Hematopoietic multipotent progenitor cell treated with erythropoietin and hydrocortisone succinate and interleukin-3 and kit ligand, for 4 days (in vitro differentiated cells): ENCODE results near the gene WASF3.
"Not testable (repeated sequence)": the region's sequence is repeated elsewhere in the genome, so short reads cannot be mapped to it uniquely, and the experiment has no call there.

Experiments
- DNase-seq: peaks from one replicate; pipeline ENCODE4 v3.0.0-alpha.2; 2015

The WASF3 gene

GRCh38 chr13:26636073-26636472 lies 78.6 kb downstream of the WASF3 start:
- DNase-seq, result not testable (repeated sequence)

- no peak for DNase-seq
Observed at GRCh38 chr13:26646603-26647002, 89.1 kb downstream of the WASF3 start.

DNA sequence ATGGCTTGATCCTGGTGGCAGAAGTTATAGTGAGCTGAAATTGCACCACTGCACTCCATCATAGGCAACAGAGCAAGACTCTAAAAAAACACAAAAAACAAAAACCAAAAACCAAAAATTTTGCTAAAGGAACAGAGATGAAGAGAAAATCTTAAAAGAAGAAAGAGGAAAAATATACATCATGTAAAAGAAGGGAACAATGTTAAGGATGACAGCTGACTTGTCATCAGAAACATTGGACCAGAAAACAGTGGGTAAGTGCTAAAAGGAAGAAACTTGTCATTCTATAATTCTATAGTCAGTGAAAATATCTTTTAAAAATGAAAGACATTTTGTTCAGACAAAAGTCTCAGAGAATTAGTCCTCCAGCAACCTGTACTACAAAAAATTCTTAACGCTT lies 93.8 kb downstream of the WASF3 start:
- DNase-seq, result peak; percentile 10

- DNase-seq, result no peak
Observed at GRCh38 chr13:26653310-26653709, 95.8 kb downstream of the WASF3 start.

DNA sequence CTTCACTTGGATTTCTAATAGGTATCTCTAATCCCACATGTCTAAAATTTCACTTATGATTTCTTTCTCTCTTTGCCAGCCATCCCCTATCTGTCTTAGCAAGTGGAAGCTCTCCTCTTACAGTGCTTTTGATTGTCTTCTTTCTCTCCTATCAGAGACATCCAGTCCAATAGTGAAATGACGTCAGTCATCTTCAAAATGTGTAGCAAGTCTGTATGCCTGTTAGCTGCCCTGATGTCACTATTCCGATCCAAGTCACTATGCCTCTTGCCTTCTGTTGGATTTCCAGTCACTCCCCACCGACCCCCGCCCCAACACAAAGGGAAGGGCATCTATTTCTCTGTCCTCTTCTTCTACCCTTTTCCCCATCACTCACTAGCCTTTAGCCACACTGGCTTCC lies 96.4 kb downstream of the WASF3 start:
- no peak for DNase-seq

- peak; percentile 47 for DNase-seq
Observed at GRCh38 chr13:26656919-26657318, 99.4 kb downstream of the WASF3 start.

- peak; percentile 11 for DNase-seq
Observed at GRCh38 chr13:26658448-26659385, 101.2 kb downstream of the WASF3 start.

DNA sequence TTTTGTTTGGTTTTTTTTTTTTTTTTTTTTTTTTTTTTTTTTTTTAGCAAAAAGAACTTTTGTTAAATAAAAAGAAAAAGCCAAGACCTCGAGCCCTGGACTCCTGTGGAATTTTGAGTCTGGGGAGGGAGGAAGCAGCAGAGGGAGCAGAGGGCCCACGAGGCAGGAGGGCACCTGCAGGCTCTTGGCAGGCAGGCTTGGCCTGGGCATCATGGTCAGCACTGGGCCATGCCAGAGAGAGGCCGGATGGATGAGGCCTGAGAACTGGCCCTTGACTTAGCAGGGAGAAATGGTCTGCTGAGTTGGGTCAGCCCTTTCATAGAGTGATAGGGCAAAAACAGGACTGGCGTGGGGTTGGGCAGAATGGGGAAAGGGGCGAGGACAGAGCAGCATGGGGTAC lies 102.7 kb downstream of the WASF3 start:
- no peak for DNase-seq

GRCh38 chr13:26660766-26661165 lies 103.3 kb downstream of the WASF3 start:
- DNase-seq, result no peak

GRCh38 chr13:26663791-26664190 lies 106.3 kb downstream of the WASF3 start:
- no peak for DNase-seq

DNA sequence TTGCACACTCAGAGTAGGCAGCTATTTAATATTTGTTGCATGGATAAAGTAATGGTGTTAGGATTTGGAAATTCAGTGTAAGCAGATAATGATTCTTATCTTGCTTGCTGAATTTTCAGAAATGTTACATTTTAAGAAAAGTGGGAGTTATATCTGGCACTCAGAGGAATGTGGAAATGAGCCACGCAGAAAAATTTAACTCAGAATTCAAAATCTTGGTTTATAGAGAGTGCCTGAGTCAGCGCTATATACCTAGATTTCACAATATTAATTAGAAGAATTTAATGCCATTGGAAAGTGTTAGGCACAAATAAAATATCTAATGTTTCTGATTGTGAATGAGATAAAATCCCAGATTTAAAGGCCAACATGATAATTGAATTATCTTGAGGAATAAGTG lies 106.8 kb downstream of the WASF3 start:
- DNase-seq, result no peak

- no peak for DNase-seq
Observed at GRCh38 chr13:26664876-26665275, 107.4 kb downstream of the WASF3 start.

DNA sequence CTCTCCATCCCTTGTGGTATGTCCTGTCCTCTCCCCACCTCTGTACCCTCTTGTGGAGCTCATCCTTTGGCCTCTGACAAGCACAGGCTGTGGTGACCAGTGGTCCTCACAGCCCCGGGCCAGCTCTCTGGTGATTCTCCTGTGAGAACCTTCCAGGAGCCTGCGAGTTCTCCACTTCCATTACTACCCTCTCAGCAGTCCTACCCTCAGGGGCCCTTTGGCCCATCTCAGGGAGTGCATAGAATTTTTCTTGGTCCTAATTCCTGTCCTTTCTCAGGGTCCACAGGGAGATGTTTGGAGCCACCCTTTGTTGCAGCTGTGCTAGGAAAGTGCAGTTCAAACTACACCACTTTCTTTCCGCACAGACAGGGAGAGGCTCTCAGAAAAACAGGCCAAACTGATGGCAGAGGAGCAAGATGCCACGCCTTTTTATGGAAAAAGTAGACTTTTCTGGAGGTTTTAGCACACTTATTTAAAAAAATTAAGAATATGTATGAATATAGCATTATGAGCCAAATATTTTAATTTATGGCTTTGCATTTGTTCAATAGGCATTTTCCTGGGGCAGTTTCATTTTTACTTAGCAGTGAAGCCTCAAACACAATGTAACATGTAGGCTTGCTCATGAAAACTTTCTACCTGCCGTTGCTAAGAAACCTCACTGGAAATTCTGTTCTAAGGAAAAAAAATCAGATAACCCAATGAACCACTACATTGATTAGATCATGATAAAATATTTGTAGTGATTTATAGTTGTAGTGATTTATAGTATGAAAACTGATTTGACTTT lies 111.1 kb downstream of the WASF3 start:
- DNase-seq, result no peak

DNA sequence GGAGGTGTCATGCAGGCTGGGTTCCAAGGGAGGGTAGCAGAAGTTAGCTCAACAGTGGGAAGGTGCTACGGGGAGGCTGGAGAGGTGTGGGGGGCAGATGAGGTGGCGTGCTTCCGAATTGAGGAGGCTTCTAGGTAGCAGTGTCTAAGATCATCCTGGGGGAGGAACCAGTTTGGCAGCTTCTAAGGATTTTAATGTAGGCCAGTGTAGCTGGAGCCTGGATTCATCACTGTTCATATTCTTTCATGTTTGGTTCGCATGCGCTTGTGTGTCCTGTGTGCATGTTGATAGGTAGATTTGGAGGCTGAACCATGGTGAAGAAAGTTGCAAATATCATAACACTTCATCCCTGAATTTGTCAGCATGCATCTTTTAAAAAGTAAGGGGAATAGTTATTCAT lies 116.4 kb downstream of the WASF3 start:
- no peak for DNase-seq

DNA sequence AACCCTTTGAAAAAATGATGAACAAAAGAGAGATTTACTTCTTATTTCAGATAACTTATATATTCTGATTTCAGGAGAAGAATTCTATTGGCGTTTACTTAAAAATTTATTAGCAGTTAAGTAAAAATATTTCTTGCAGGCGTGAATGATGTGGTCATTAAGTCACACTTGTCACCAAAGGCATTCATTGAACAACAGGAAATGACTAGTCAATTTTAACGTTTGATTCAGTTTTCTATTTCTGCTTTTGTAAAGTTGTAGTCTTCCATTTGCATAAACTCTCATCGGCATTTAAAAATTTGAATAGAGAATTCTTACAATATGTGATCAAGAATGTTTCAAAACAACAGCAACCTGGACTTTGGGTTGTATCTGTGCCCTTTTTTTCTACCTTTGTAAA lies 119.7 kb downstream of the WASF3 start:
- DNase-seq, result peak; percentile 41

- no peak for DNase-seq
Observed at GRCh38 chr13:26678330-26678729, 120.8 kb downstream of the WASF3 start.

DNA sequence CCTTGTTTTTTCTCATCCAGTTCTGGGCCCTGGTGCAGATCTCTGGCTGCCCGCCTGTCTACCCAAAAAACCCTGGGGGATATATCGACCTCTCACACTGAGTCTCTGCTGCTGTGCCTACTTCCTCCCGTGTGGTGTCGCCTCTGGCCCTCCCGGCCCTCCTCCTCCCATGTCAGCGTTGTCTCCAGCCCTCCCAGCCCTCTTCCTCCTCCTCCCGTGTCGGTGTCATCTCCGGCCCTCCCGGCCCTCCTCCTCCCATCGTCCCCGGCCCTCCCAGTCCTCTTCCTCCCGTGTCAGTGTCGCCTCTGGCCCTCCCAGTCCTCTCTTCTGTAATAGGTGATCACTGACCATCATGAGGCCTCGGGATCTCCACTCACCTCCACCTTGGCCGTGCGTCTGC lies 121.3 kb downstream of the WASF3 start:
- no peak for DNase-seq

DNA sequence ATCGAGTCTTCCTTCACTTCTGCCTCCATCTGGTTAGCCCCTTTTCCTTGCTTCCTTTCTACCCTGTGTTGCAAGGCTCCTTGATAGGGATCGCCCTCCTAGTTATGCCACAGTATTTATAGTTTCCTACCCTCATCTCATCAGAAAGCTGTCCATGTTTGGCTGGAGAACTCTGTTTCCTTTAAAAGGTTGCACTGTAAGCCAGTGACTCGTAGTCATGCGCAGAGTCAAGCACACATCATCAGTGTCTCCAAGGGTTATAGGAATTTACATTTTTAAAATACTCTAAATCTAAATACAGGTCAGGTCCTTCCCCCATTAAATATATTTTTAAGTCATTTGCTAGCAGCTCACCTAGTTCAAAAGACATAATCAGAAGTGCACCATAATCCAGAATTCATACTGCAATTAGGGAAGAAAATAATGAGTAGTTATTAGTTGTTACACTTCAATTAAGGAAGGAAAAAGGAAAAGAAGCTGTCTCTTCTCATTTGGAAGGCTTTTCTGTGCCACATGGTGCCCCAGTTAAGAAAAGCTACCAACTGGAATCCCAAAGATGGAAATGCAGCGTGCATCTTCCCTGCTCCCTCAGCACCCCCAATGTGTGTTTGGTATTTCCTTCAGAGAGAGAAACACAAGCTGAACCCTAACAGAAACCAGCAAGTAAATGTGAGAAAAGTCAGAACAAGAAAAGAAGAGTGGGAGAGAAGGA lies 122.1 kb downstream of the WASF3 start:
- DNase-seq, result no peak

DNA sequence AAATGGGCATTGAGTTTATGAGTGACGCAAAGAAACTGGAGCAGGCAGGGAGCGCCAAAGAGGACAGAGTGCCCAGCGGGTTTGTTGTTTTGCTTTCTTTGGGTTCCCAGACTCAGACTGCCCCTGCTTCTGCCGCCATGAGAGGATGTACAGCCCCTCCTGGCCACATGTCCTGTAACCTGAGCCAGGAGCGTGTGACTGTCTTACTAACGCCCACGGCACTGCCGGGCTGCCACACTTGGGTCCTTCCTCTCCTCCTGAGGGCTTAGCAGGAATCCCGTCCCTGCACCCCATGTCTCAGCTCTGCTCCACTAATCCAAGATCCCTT lies 122.6 kb downstream of the WASF3 start:
- no peak for DNase-seq

DNA sequence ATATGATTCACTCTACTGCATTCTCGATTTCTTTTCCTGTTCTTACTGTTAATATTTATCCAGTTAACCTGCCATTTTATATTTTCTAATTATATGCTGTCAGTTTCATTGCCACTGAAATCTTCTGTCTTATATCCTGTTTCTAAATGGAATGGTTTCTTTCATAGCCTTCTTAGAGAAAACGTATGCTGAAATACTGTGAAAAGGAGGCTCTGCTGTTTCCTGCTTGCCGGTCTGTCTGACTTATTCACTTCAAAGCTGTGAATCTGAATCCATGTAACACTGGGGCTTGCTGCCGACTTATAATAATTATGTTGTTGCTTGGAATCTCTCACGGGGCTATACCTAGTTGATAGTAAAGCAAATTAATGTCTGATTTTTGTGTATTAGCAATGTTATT lies 123.1 kb downstream of the WASF3 start:
- DNase-seq, result no peak

- no peak for DNase-seq
Observed at GRCh38 chr13:26681036-26681435, 123.6 kb downstream of the WASF3 start.

DNA sequence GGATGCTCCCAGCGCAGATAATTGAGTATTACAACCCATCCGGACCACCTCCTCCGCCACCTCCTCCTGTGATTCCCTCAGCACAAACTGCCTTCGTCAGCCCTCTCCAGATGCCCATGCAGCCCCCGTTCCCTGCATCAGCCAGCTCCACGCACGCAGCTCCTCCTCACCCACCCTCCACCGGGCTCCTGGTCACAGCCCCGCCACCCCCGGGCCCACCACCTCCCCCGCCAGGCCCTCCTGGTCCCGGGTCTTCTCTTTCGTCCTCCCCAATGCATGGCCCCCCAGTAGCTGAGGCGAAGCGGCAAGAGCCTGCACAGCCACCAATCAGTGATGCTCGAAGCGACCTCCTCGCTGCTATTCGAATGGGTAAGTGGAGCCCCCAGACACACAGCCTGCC lies 125.1 kb downstream of the WASF3 start:
- DNase-seq, result no peak

DNA sequence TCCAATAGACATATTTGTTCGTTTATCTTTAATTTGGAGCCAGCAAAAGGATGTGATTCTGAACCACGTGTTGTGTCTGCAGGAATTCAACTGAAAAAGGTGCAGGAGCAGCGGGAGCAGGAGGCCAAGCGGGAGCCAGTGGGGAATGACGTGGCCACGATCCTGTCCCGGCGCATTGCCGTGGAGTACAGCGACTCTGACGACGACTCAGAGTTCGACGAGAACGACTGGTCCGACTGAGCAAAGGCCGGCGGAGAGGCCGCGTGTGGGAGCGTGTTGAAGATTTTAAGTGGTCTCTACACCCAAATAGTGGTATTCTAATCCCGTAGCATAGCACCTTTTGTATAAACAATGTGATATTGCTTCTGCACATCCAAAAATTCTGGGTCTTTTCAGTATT lies 128.1 kb downstream of the WASF3 start:
- no peak for DNase-seq

GRCh38 chr13:26686285-26686684 lies 128.8 kb downstream of the WASF3 start:
- DNase-seq, result no peak
